Type B pancreatic cell (in vitro differentiated cells): Measurements from ENCODE around the gene C17orf107. TPM values are rescaled to one million over a fixed set of nuclear protein-coding genes. Genes with fewer than 3 reads are reported as not detected.
A peak's percentile ranks its signal among the peaks of the same experiment; 100 is the strongest.

Source experiments
- DNase-seq: peaks from one replicate; pipeline ENCODE4 v3.0.0; 2021; ENCODE audit warnings: mixed read lengths; ENCODE audit not compliant: unreplicated experiment; ENCODE audit errors: extremely low spot score
- H3K27ac Mint-ChIP-seq: 2 replicates; pipeline ENCODE4 v1.8.0; 2021; ENCODE audit warnings: mild to moderate bottlenecking, mixed read lengths
- H3K27me3 Mint-ChIP-seq: 2 replicates; pipeline ENCODE4 v1.8.0; 2021; ENCODE audit warnings: mixed read lengths
- H3K36me3 Mint-ChIP-seq: 2 replicates; pipeline ENCODE4 v1.8.0; 2021; ENCODE audit warnings: mixed read lengths
- H3K4me1 Mint-ChIP-seq: one replicate; pipeline ENCODE4 v1.8.0; 2021; ENCODE audit warnings: mixed read lengths; ENCODE audit not compliant: unreplicated experiment
- H3K4me3 Mint-ChIP-seq: 2 replicates; pipeline ENCODE4 v1.8.0; 2021; ENCODE audit warnings: mild to moderate bottlenecking, mixed read lengths
- H3K9me3 Mint-ChIP-seq: 2 replicates; pipeline ENCODE4 v1.8.0; 2021; ENCODE audit warnings: mixed read lengths
- CTCF ChIP-seq: fragments of 200-600 bp; sonication (generic); conservative IDR thresholded peaks from 2 replicates; pipeline ENCODE4 v1.5.0; 2021; ENCODE audit warnings: antibody characterized with exemption, mild to moderate bottlenecking
- long read RNA-seq: library from polyadenylated mRNA; unstranded; transcript quantifications from one replicate; pipeline ENCODE4 v2.0.0, GENCODE V29; 2020
- total RNA-seq: library from RNA; stranded (reverse); gene quantifications from 2 replicates; pipeline ENCODE4 v1.2.1, GENCODE V29; 2021; ENCODE audit warnings: low replicate concordance

Gene C17orf107
- total RNA-seq = 4.4 and 9.3 TPM in 2 replicates
- long read RNA-seq = 0 reads

GRCh38 chr17:4899341-4900230 lies at the start of gene C17orf107:
Gene C17orf107, plus strand, starts transcription at chr17:4899536. Its CDS starts 227 bp downstream, at chr17:4899763.
- no peak for TF ChIP-seq CTCF
- H3K36me3 Mint-ChIP-seq = peaks cover 7% of the 10 kb centered on the region
- no peaks in the 10 kb centered on the region for H3K9me3 Mint-ChIP-seq
- peak within 1 kb of the TSS; percentile 86 for H3K4me3 Mint-ChIP-seq
- H3K4me1 Mint-ChIP-seq = peaks cover 7% of the 10 kb centered on the region
- DNase-seq = no peak
- H3K27ac Mint-ChIP-seq = peak within 1 kb of the TSS; percentile 82
- H3K27me3 Mint-ChIP-seq = peaks cover 6% of the 10 kb centered on the region

- TF ChIP-seq CTCF = no peak
- Mint-ChIP-seq H3K36me3 (peaks cover 18% of the 10 kb centered on the region), H3K9me3 (no peaks in the 10 kb centered on the region), H3K4me1 (peaks cover 60% of the 10 kb centered on the region), H3K4me3 (peak overlapping the region; percentile 67), H3K27me3 (no peaks in the 10 kb centered on the region), H3K27ac (peak overlapping the region; percentile 100)
- no peak for DNase-seq
These were observed 49.1 kb upstream of the C17orf107 start for GRCh38 chr17:4850246-4850645.

- Mint-ChIP-seq H3K27me3 (no peaks in the 10 kb centered on the region), H3K27ac (peak overlapping the region; percentile 100), H3K4me1 (peaks cover 58% of the 10 kb centered on the region), H3K9me3 (no peaks in the 10 kb centered on the region), H3K36me3 (peaks cover 18% of the 10 kb centered on the region), H3K4me3 (peak overlapping the region; percentile 55)
- no peak for DNase-seq
- no peak for TF ChIP-seq CTCF
These were observed 48.3 kb upstream of the C17orf107 start for GRCh38 chr17:4851084-4851483.

GRCh38 chr17:4852567-4853207 lies 46.6 kb upstream of the C17orf107 start:
- TF ChIP-seq CTCF = no peak
- Mint-ChIP-seq H3K27ac (peak overlapping the region; percentile 100), H3K36me3 (peaks cover 24% of the 10 kb centered on the region), H3K4me3 (peak overlapping the region; percentile 59), H3K27me3 (no peaks in the 10 kb centered on the region), H3K4me1 (peaks cover 60% of the 10 kb centered on the region), H3K9me3 (no peaks in the 10 kb centered on the region)
- no peak for DNase-seq

- TF ChIP-seq CTCF = no peak
- Mint-ChIP-seq H3K4me1 (peaks cover 61% of the 10 kb centered on the region), H3K27ac (peak overlapping the region; percentile 97), H3K36me3 (peaks cover 25% of the 10 kb centered on the region), H3K9me3 (no peaks in the 10 kb centered on the region), H3K4me3 (no peak overlapping the region), H3K27me3 (no peaks in the 10 kb centered on the region)
- no peak for DNase-seq
These were observed 46.1 kb upstream of the C17orf107 start for GRCh38 chr17:4853208-4853671.
